ENCODE measurements around the gene TMEM54. TPM values are rescaled to one million over a fixed set of nuclear protein-coding genes. Genes with fewer than 3 reads are reported as not detected.

The TMEM54 gene
- total RNA-seq, 2 experiments from 2014 or later: 3.6 to 4.0 TPM

- no peak overlapping the region for H3K27ac Mint-ChIP-seq
Measured at GRCh38 chr1:32885676-32886003, 15.5 kb downstream of the TMEM54 start.

GRCh38 chr1:32884726-32885125, 16.5 kb downstream of the TMEM54 start:
- DNase-seq: no peak
- no peak overlapping the region for H3K4me3 Mint-ChIP-seq
- no peaks in the 10 kb centered on the region for H3K36me3 Mint-ChIP-seq
- no peak overlapping the region for H3K27ac Mint-ChIP-seq
- ChIA-PET POLR2A (no interaction called here), CTCF (interaction anchor here (1.1 to 1.8 kb wide), 2 partner anchors 9 kb away, joined by 4 to 7 read pairs; no protein-coding TSS in a partner anchor)
- H3K4me1 Mint-ChIP-seq (ENCODE audit: low read depth): peaks cover 4% of the 10 kb centered on the region
- H3K27me3 Mint-ChIP-seq: peaks cover 53% of the 10 kb centered on the region
- no peaks in the 10 kb centered on the region for H3K9me3 Mint-ChIP-seq
- intact Hi-C loops (cut with micrococcal nuclease): no loop called here

More at GRCh38 chr1:32885676-32886003, 15.5 kb downstream of the TMEM54 start:
- ChIA-PET CTCF (interaction anchor here (1.1 to 1.8 kb wide), 3 partner anchors 8 to 173 kb away, joined by 4 to 7 read pairs (median 6); no protein-coding TSS in a partner anchor), POLR2A (no interaction called here)
- Mint-ChIP-seq H3K36me3 (no peaks in the 10 kb centered on the region), H3K4me3 (no peak overlapping the region), H3K27me3 (peaks cover 61% of the 10 kb centered on the region), H3K9me3 (no peaks in the 10 kb centered on the region), H3K4me1 (ENCODE audit: low read depth) (peaks cover 4% of the 10 kb centered on the region)
- DNase-seq: no peak
- intact Hi-C loops (cut with micrococcal nuclease): no loop called here

- CTCF ChIA-PET: no interaction called here
- DNase-seq: no peak
- H3K36me3 Mint-ChIP-seq: no peaks in the 10 kb centered on the region
- peaks cover 45% of the 10 kb centered on the region for H3K27me3 Mint-ChIP-seq
- POLR2A ChIA-PET: no interaction called here
- H3K9me3 Mint-ChIP-seq: no peaks in the 10 kb centered on the region
- peaks cover 4% of the 10 kb centered on the region for H3K4me1 Mint-ChIP-seq (ENCODE audit: low read depth)
- H3K4me3 Mint-ChIP-seq: no peak overlapping the region
- intact Hi-C loops (cut with micrococcal nuclease): no loop called here
- H3K27ac Mint-ChIP-seq: no peak overlapping the region
Measured at GRCh38 chr1:32884032-32884372, 17.2 kb downstream of the TMEM54 start.

GRCh38 chr1:32883338-32884031, 17.7 kb downstream of the TMEM54 start:
- intact Hi-C loops (cut with micrococcal nuclease): no loop called here
- Mint-ChIP-seq H3K4me3 (no peak overlapping the region), H3K9me3 (no peaks in the 10 kb centered on the region), H3K4me1 (ENCODE audit: low read depth) (peaks cover 4% of the 10 kb centered on the region), H3K27ac (no peak overlapping the region), H3K27me3 (peaks cover 42% of the 10 kb centered on the region), H3K36me3 (no peaks in the 10 kb centered on the region)
- POLR2A ChIA-PET: no interaction called here
- no peak for DNase-seq
- CTCF ChIA-PET: interaction anchor here (1.5 kb wide), 1 partner anchor 11 kb away, joined by 10 read pairs; no protein-coding TSS in a partner anchor

GRCh38 chr1:32881871-32882850, 19.0 kb downstream of the TMEM54 start:
- ChIA-PET CTCF (interaction anchor here (0.6 to 1.5 kb wide), 3 partner anchors 9 to 22 kb away, joined by 3 to 10 read pairs (median 3); no protein-coding TSS in a partner anchor), POLR2A (interaction anchor here (0.6 kb wide), 2 partner anchors 168 to 414 kb away, joined by 3 read pairs; no protein-coding TSS in a partner anchor)
- peaks cover 38% of the 10 kb centered on the region for H3K27me3 Mint-ChIP-seq
- no peak overlapping the region for H3K27ac Mint-ChIP-seq
- no peak for DNase-seq
- intact Hi-C loops (cut with micrococcal nuclease): no loop called here
- no peaks in the 10 kb centered on the region for H3K9me3 Mint-ChIP-seq
- H3K36me3 Mint-ChIP-seq: no peaks in the 10 kb centered on the region
- H3K4me1 Mint-ChIP-seq (ENCODE audit: low read depth): peaks cover 4% of the 10 kb centered on the region
- no peak overlapping the region for H3K4me3 Mint-ChIP-seq

- H3K9me3 Mint-ChIP-seq: no peaks in the 10 kb centered on the region
- no peak overlapping the region for H3K27ac Mint-ChIP-seq
- ChIA-PET CTCF (no interaction called here), POLR2A (interaction anchor here (0.6 kb wide), 1 partner anchor 414 kb away, joined by 3 read pairs; no protein-coding TSS in a partner anchor)
- no peaks in the 10 kb centered on the region for H3K36me3 Mint-ChIP-seq
- intact Hi-C loops (cut with micrococcal nuclease): no loop called here
- no peak for DNase-seq
- H3K27me3 Mint-ChIP-seq: peaks cover 37% of the 10 kb centered on the region
- no peak overlapping the region for H3K4me3 Mint-ChIP-seq
- H3K4me1 Mint-ChIP-seq (ENCODE audit: low read depth): peaks cover 5% of the 10 kb centered on the region
Measured at GRCh38 chr1:32881291-32881690, 19.9 kb downstream of the TMEM54 start.

GRCh38 chr1:32878637-32879041, 22.6 kb downstream of the TMEM54 start:
- Mint-ChIP-seq H3K9me3 (no peaks in the 10 kb centered on the region), H3K4me3 (no peak overlapping the region), H3K36me3 (no peaks in the 10 kb centered on the region), H3K27me3 (peaks cover 34% of the 10 kb centered on the region), H3K27ac (no peak overlapping the region), H3K4me1 (ENCODE audit: low read depth) (peaks cover 2% of the 10 kb centered on the region)
- POLR2A ChIA-PET: interaction anchor here (0.6 kb wide), 1 partner anchor 206 kb away, joined by 4 read pairs; no protein-coding TSS in a partner anchor
- DNase-seq: no peak
- intact Hi-C loops (cut with micrococcal nuclease): loop anchor here (10.0 kb wide), 1 partner anchor 354 kb away; no protein-coding TSS in a partner anchor
- CTCF ChIA-PET: interaction anchor here (0.6 to 1.6 kb wide), 6 partner anchors 12 to 207 kb away, joined by 3 to 4 read pairs (median 3); partner anchors contain the start of gene AZIN2

- POLR2A ChIA-PET: no interaction called here
- Mint-ChIP-seq H3K4me1 (ENCODE audit: low read depth) (peaks cover 2% of the 10 kb centered on the region), H3K27ac (no peak overlapping the region), H3K9me3 (no peaks in the 10 kb centered on the region), H3K36me3 (no peaks in the 10 kb centered on the region), H3K4me3 (no peak overlapping the region), H3K27me3 (peaks cover 30% of the 10 kb centered on the region)
- CTCF ChIA-PET: interaction anchor here (0.8 to 1.6 kb wide), 5 partner anchors 12 to 208 kb away, joined by 3 to 4 read pairs (median 3); no protein-coding TSS in a partner anchor
- no peak for DNase-seq
- intact Hi-C loops (cut with micrococcal nuclease): loop anchor here (10.0 kb wide), 1 partner anchor 353 kb away; no protein-coding TSS in a partner anchor
Measured at GRCh38 chr1:32878183-32878582, 23.0 kb downstream of the TMEM54 start.

GRCh38 chr1:32877211-32878110, 23.7 kb downstream of the TMEM54 start:
- Mint-ChIP-seq H3K9me3 (no peaks in the 10 kb centered on the region), H3K36me3 (no peaks in the 10 kb centered on the region), H3K27ac (no peak overlapping the region), H3K27me3 (peaks cover 33% of the 10 kb centered on the region), H3K4me1 (ENCODE audit: low read depth) (peaks cover 2% of the 10 kb centered on the region), H3K4me3 (no peak overlapping the region)
- DNase-seq: no peak
- intact Hi-C loops (cut with micrococcal nuclease): loop anchor here (2.0 to 10.0 kb wide), 2 partner anchors 203 to 353 kb away; partner anchors contain the start of gene AZIN2
- CTCF ChIA-PET: interaction anchor here (0.6 to 2.8 kb wide), 16 partner anchors 16 to 304 kb away, joined by 3 to 39 read pairs (median 4); partner anchors contain the start of gene TRIM62
- POLR2A ChIA-PET: no interaction called here

- ChIA-PET CTCF (interaction anchor here (0.6 to 7.2 kb wide), 29 partner anchors 9 to 595 kb away, joined by 3 to 80 read pairs (median 4); partner anchors contain the start of genes HPCA and TRIM62), POLR2A (no interaction called here)
- Mint-ChIP-seq H3K4me3 (no peak overlapping the region), H3K27ac (no peak overlapping the region), H3K27me3 (peaks cover 37% of the 10 kb centered on the region), H3K4me1 (ENCODE audit: low read depth) (peaks cover 2% of the 10 kb centered on the region), H3K36me3 (no peaks in the 10 kb centered on the region), H3K9me3 (no peaks in the 10 kb centered on the region)
- peak; percentile 79 for DNase-seq
- intact Hi-C loops (cut with micrococcal nuclease): loop anchor here (2.0 to 10.0 kb wide), 2 partner anchors 204 to 352 kb away; partner anchors contain the start of gene AZIN2
Measured at GRCh38 chr1:32876341-32877210, 24.6 kb downstream of the TMEM54 start.

All from activated CD4-positive, alpha-beta memory T cell treated with anti-CD3 and anti-CD28 coated beads for 36 hours (primary cell).